Cardiac fibroblast (primary cell): ENCODE measurements around the gene B4GALT5.

Experiments used
- DNase-seq, 2 donors: peaks; one replicate each; pipeline versions ENCODE4 v3.0.0 to v3.0.0-alpha.2; 2010; ENCODE audit warnings: low read depth in 2 of 2
- H3K4me3 ChIP-seq, 2 donors: replicated peaks in 1 of 2; 1 replicate in 1 of 2; 2 replicates in 1 of 2; pipeline ENCODE4 v1.5.1; 2011; ENCODE audit warnings: low read depth in 2 of 2, low read length in 2 of 2, mild to moderate bottlenecking in 2 of 2, moderate library complexity in 1 of 2
- TF ChIP-seq, protein P1 (sequence below): IDR thresholded peaks from one replicate; pipeline ENCODE4 v1.5.1; 2011; ENCODE audit warnings: low read depth, mild to moderate bottlenecking, low read length, inconsistent platforms

B4GALT5 gene

DNA sequence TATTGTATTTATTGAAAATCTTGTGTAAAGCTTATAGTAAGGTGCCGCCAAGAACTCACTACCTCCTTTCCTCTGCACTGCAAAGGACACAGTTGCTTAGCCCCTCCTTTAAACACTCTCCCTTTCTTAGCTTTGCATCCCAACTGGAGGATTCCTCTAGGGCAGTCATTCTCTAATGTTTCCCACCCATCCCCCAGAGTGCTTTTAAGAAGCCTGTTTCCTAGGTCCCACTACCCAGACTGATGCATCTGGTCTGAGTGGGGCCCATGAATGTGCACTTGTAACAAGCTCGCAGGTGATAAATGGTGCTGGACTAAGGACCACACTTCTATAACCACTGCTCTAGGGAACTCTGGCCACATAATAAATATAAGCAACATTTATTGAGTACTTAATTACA is 55.2 kb downstream of the B4GALT5 start:
- no peak for DNase-seq
- TF ChIP-seq, protein P1, sequence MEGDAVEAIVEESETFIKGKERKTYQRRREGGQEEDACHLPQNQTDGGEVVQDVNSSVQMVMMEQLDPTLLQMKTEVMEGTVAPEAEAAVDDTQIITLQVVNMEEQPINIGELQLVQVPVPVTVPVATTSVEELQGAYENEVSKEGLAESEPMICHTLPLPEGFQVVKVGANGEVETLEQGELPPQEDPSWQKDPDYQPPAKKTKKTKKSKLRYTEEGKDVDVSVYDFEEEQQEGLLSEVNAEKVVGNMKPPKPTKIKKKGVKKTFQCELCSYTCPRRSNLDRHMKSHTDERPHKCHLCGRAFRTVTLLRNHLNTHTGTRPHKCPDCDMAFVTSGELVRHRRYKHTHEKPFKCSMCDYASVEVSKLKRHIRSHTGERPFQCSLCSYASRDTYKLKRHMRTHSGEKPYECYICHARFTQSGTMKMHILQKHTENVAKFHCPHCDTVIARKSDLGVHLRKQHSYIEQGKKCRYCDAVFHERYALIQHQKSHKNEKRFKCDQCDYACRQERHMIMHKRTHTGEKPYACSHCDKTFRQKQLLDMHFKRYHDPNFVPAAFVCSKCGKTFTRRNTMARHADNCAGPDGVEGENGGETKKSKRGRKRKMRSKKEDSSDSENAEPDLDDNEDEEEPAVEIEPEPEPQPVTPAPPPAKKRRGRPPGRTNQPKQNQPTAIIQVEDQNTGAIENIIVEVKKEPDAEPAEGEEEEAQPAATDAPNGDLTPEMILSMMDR: no peak
- H3K4me3 ChIP-seq: no peak overlapping the region

DNA sequence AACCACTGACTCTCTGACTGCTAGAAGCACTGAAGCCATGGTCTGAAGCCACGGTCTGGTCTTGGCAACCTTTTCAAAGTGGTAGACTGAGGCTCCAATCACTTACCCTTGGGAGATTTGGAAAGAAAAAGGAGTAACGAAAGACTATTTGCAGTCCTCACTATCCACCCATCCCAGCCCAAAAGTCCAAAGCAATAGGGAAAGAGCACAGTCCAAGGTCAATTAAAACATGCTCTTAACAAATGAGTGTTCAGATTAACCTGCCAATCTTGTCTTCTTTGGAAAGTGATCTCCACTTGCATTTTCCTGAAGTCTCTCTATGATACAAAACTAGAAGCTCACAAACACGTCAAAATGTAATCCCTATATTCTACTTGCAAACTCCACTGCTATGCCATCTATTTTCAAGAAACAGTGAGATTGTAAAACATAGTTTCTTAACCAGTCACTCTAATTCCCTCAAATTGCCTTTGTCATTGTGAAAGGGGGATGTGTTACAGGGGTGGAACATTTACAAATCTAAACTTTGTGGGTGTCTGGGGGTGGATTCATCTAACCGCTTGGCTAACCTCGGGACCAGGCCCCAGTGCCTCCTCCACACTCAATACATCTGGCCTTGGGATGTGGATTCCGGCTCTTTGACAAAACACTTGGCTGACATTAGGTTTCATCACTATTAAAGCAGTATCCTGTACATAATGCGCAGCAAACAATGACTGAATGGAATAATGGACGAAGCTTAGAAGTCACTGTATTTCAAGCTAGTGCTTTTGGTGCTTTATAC is 56.4 kb downstream of the B4GALT5 start:
- peak; percentile 72 to 75 for DNase-seq

DNA sequence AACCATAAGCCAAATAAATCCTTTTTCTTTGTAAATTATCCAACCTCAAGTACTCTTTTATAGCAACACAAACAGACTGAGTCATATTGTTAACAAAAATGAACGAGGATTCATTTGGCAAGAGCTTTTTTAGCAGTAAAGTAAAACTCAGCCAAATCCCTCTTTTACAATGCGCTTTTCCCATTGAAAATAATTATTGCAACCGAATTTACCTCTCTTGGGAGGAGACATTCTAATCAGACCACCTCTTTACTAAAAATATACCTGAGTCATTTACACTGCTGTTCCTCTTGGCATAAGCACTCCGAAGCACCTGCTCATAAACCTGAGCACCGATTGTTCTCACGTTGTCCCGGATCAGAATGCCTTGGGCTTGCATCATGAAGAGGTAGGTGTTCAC is 57.4 kb downstream of the B4GALT5 start:
- no peak for DNase-seq
- no peak overlapping the region for H3K4me3 ChIP-seq
- TF ChIP-seq, protein P1: no peak

More for the DNA sequence above, 56.4 kb downstream of the B4GALT5 start:
- H3K4me3 ChIP-seq: no peak overlapping the region
- TF ChIP-seq, protein P1: no peak

DNA sequence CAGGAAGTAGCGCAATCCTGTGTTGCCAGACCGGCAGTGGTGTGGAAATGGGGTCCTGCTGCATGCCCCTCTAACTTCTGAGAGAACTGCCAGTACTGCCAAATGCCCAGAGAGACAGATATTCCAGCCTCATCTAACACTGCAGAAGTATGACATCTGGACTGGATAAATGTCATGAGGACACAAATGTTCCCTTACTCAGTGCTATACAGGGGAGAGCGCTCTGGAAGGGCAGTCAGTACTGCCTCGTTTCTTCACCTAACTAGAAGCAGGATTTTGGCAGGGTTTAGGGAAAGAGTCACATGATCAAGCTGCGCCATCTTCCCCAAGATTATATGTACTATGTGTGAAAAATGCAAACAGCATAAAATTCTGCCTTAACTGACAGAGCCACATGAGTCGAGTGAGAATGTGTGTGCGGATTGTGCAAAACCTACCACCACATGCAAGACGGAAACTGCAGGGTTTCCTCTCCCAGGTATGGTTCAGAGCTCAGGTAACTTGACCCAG is 59.7 kb downstream of the B4GALT5 start:
- TF ChIP-seq, protein P1: no peak
- no peak overlapping the region for H3K4me3 ChIP-seq

DNA sequence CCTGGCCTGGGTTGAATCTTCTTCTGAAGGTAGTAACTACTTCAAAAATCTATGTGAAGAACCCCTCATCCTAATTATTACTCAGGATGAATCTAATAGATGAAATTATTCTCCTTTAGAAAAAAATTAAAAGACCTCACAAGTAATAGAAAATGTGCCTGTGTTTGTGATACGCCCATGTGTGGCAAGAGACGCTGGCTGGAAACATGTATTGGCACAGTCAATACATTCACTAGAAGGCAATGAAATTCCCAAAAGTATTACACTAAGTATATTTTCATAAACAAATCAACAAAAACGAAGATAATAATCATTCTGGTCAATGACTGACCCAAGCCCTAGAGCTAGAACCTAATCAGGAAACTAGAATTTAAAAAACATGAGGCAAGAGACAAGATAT is 64.0 kb downstream of the B4GALT5 start:
- no peak overlapping the region for H3K4me3 ChIP-seq
- no peak for DNase-seq
- TF ChIP-seq, protein P1: no peak

More for the DNA sequence above, 59.7 kb downstream of the B4GALT5 start:
- no peak for DNase-seq

DNA sequence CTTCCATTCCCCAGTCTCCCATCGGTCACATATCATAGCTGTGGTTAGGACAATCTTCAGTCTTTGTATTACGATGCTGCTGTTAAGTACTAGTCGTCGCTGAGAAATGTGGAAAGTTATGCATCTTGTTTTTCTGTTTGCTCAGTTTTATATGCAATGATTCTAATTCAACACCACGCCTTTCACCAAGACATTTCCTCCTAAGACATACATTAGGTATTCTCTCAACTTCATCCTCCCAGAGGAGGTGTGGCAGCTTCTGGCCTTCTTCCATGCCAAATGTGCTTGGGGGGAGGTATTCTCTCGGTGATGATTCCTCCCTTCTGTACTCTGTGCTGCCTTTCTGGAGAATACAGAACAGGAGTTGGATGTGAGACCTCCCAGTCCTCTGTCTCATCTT is 66.1 kb downstream of the B4GALT5 start:
- no peak overlapping the region for H3K4me3 ChIP-seq
- no peak for DNase-seq
- TF ChIP-seq, protein P1: no peak

DNA sequence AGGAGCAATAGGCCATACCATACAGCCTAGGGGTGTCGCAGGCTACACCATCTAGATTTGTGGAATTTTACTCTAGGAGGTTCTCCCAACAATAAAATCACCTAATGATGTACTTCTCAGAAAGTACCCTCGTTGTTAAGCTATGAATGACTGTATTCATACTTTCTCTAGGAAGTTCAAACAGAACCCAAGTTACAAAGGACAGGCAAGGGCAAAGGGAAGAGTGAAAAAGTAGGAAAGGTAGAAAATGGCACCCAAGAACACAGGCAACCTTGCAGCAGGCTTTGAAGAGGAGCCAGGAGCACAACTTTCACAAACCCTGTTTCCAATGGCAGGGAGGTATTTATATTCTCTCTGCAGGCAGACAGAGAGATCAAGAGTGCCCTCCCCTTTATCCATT is 67.2 kb downstream of the B4GALT5 start:
- TF ChIP-seq, protein P1: no peak
- no peak for DNase-seq
- H3K4me3 ChIP-seq: no peak overlapping the region
